Measurements from ENCODE around the gene PABPN1L. TPM values are rescaled to one million over a fixed set of nuclear protein-coding genes. Genes with fewer than 3 reads are reported as not detected.

PABPN1L gene
- total RNA-seq, 4 donors from 2014 or later, result not detected

GRCh38 chr16:88864099-88864498 is 2.4 kb downstream of the PABPN1L start:
- Histone ChIP-seq H3K4me1 (no peaks in the 10 kb centered on the region), H3K4me3 (no peak overlapping the region), H3K27me3 (peaks cover 0 to 23% (median 0%) of the 10 kb centered on the region in 4 donors), H3K9me3 (no peaks in the 10 kb centered on the region), H3K36me3 (peaks cover 9 to 43% (median 28%) of the 10 kb centered on the region in 3 donors), H3K27ac (no peak overlapping the region)
- intact Hi-C loops (cut with DNase I), result no loop called here
- no CpG with 5 or more reads among the region's 15 CpGs for WGBS, 2 donors
- DNase-seq, result no peak
- no peak for TF ChIP-seq POLR2A (IDR thresholded peaks at IDR 0.05)
- TF ChIP-seq CTCF (IDR thresholded peaks at IDR 0.05), result no peak

DNA sequence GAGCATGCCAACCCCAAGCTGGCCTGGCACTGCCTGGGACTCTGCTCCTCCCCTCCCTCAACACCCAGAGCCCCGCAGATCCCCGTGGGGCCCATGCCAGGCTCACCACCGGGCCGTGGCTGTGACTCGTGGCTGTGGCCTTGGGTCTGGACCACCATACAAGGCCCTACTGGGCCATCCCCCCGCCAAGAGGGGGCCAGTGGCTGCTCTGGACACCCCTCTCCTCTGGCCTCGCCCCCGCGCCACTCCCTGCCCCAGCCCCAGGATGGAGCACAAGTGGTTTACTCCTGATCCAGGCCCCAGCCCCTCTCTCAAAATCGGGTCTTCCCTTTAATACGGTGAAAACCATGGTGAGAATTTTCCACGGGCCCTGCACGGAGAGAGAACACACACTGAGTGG is 3.0 kb downstream of the PABPN1L start:
- WGBS, 2 donors, result 60 to 66% methylated on average over 4 to 6 of the region's 13 CpGs
- intact Hi-C loops (cut with DNase I), result no loop called here
- H3K9me3 ChIP-seq, result no peaks in the 10 kb centered on the region

DNA sequence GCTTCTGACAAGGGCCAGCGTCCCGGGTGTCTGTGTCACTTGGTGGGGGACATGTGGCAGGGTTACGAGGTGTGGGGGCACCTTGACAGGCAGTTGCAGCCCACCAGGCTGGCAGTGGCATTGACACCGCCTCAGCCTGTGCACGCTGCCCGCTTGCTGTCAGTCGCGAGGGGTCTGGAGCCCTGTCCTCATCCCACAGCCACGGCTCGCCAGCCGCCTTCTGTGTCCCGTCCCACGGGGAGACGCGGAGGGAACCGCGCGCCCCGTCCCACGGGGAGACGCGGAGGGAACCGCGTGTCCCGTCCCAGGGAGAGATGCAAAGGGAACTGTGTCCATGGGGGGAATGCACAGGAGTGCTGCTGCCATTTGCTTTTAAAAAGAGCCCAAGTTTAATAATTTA is 3.5 kb downstream of the PABPN1L start:
- DNase-seq, result no peak
- H3K27ac ChIP-seq, result no peak overlapping the region
- H3K4me1 ChIP-seq, result peaks cover 4 to 11% (median 6%) of the 10 kb centered on the region in 3 donors
- H3K4me3 ChIP-seq, result no peak overlapping the region
- 80% methylated on average over 1 of the region's 25 CpGs; no CpG with 5 or more reads in 1 of the 2 donors for WGBS, 2 donors
- peaks cover 9 to 48% (median 28%) of the 10 kb centered on the region in 3 donors for H3K36me3 ChIP-seq
- H3K27me3 ChIP-seq, result peaks cover 0 to 14% (median 0%) of the 10 kb centered on the region in 4 donors
- intact Hi-C loops (cut with DNase I), result no loop called here
- H3K9me3 ChIP-seq, result no peaks in the 10 kb centered on the region
- no peak for TF ChIP-seq POLR2A (IDR thresholded peaks at IDR 0.05)
- no peak for TF ChIP-seq CTCF (IDR thresholded peaks at IDR 0.05)

More for the DNA sequence above, 3.0 kb downstream of the PABPN1L start:
- Histone ChIP-seq H3K27ac (no peak overlapping the region), H3K4me3 (no peak overlapping the region), H3K4me1 (peaks cover 0 to 7% (median 1%) of the 10 kb centered on the region in 3 donors), H3K27me3 (peaks cover 0 to 17% (median 0%) of the 10 kb centered on the region in 4 donors), H3K36me3 (peaks cover 9 to 48% (median 28%) of the 10 kb centered on the region in 3 donors)
- no peak for DNase-seq
- TF ChIP-seq POLR2A (IDR thresholded peaks at IDR 0.05) (no peak), CTCF (IDR thresholded peaks at IDR 0.05) (no peak)

DNA sequence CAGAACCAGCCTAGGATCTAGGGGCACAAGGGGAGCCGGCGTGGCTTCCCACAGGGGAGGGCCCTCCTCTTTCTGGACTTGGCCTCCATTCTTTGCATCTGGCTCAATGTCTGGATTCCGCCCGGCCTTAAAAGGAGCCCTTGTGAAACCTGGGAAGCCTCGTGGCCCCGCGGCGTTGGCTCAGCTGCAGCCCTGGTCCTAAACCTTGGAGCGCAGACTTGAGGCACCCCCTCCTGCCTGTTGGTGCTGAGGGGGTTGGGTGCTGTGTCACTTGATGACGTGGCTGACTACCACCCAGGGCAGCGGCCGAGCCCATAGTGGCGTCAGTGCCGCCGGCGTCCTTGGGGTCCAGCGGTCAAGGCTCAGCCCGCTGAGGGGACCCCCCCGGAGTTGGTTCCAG is 5.1 kb downstream of the PABPN1L start:
- no peaks in the 10 kb centered on the region for H3K9me3 ChIP-seq
- DNase-seq, result no peak
- peaks cover 9 to 20% (median 9%) of the 10 kb centered on the region in 3 donors for H3K4me1 ChIP-seq
- H3K27ac ChIP-seq, result no peak overlapping the region
- WGBS, 2 donors, result 93% methylated on average over 5 of the region's 19 CpGs; no CpG with 5 or more reads in 1 of the 2 donors
- intact Hi-C loops (cut with DNase I), result no loop called here
- H3K4me3 ChIP-seq, result no peak overlapping the region
- peaks cover 9 to 48% (median 28%) of the 10 kb centered on the region in 3 donors for H3K36me3 ChIP-seq
- peaks cover 0 to 5% (median 0%) of the 10 kb centered on the region in 4 donors for H3K27me3 ChIP-seq
- TF ChIP-seq CTCF (IDR thresholded peaks at IDR 0.05) (no peak), POLR2A (IDR thresholded peaks at IDR 0.05) (no peak)

DNA sequence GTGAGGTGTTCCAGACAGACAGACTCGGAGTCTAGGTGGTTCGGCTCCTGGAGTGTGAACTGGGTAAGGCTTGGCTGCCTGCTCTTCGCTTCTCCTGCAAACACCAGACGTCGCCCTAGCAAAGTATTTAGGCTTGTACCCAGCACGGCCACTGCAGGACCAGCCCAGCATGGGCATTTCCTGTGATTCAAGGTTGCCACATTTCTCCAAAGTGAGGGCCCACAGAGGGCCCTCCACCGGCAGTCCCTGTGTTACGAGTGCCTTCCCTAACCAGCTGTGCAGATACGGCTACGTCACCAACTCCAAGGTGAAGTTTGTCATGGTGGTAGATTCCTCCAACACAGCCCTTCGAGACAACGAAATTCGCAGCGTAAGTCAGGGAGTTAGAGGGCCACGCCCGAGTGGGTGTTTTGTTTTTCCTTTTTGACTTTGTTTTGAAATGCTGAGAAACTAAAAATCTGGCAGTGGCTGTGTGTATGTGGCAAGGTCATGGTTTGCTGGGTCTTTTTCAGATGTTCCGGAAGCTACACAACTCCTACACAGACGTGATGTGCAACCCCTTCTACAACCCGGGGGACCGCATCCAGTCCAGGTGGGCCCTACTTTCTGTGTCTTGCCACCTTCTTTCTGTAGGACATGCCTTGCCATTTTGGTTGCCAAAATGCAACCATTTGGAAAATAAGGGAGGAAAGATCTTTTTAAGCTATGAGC is 6.9 kb downstream of the PABPN1L start:
- no peak overlapping the region for H3K27ac ChIP-seq
- TF ChIP-seq CTCF (IDR thresholded peaks at IDR 0.05), result no peak
- TF ChIP-seq POLR2A (IDR thresholded peaks at IDR 0.05), result no peak
- intact Hi-C loops (cut with DNase I), result loop anchor here (5.0 kb wide), 1 partner anchor 47 kb away; the partner anchor contains the start of gene APRT
- H3K27me3 ChIP-seq, result no peaks in the 10 kb centered on the region
- H3K9me3 ChIP-seq, result no peaks in the 10 kb centered on the region
- H3K4me3 ChIP-seq, result no peak overlapping the region
- no peak for DNase-seq
- peaks cover 9 to 51% (median 28%) of the 10 kb centered on the region in 3 donors for H3K36me3 ChIP-seq
- peaks cover 16 to 38% (median 21%) of the 10 kb centered on the region in 3 donors for H3K4me1 ChIP-seq
- 86 to 88% methylated on average over 16 to 20 of the region's 20 CpGs for WGBS, 2 donors
